Measurements from ENCODE around the gene TMEM161A. TPM values are rescaled to one million over a fixed set of nuclear protein-coding genes. Genes with fewer than 3 reads are reported as not detected.
A peak's percentile ranks its signal among the peaks of the same experiment; 100 is the strongest.
"Not testable (repeated sequence)": the region's sequence is repeated elsewhere in the genome, so short reads cannot be mapped to it uniquely, and the experiment has no call there.

The TMEM161A gene
- total RNA-seq, 1 donor from 2014 or later = 24.5 TPM

- TF ChIP-seq, protein P1, sequence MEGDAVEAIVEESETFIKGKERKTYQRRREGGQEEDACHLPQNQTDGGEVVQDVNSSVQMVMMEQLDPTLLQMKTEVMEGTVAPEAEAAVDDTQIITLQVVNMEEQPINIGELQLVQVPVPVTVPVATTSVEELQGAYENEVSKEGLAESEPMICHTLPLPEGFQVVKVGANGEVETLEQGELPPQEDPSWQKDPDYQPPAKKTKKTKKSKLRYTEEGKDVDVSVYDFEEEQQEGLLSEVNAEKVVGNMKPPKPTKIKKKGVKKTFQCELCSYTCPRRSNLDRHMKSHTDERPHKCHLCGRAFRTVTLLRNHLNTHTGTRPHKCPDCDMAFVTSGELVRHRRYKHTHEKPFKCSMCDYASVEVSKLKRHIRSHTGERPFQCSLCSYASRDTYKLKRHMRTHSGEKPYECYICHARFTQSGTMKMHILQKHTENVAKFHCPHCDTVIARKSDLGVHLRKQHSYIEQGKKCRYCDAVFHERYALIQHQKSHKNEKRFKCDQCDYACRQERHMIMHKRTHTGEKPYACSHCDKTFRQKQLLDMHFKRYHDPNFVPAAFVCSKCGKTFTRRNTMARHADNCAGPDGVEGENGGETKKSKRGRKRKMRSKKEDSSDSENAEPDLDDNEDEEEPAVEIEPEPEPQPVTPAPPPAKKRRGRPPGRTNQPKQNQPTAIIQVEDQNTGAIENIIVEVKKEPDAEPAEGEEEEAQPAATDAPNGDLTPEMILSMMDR (IDR thresholded peaks at IDR 0.05; ENCODE audit: insufficient read depth, low read length, poor library complexity, severe bottlenecking) = no peak
- Histone ChIP-seq H3K36me3 (ENCODE audit: control insufficient read depth, insufficient read depth, low read length) (no peaks in the 10 kb centered on the region), H3K27me3 (ENCODE audit: control insufficient read depth, insufficient read depth, low read length) (no peaks in the 10 kb centered on the region), H3K4me3 (ENCODE audit: low read depth, low read length) (no peak overlapping the region)
- no peak for DNase-seq (ENCODE audit: low read depth)
These were observed 13.1 kb upstream of the TMEM161A start for GRCh38 chr19:19151418-19151817.

GRCh38 chr19:19149435-19149834 lies 11.2 kb upstream of the TMEM161A start:
- no peak for DNase-seq (ENCODE audit: low read depth)
- H3K27me3 ChIP-seq (ENCODE audit: control insufficient read depth, insufficient read depth, low read length) = no peaks in the 10 kb centered on the region

DNA sequence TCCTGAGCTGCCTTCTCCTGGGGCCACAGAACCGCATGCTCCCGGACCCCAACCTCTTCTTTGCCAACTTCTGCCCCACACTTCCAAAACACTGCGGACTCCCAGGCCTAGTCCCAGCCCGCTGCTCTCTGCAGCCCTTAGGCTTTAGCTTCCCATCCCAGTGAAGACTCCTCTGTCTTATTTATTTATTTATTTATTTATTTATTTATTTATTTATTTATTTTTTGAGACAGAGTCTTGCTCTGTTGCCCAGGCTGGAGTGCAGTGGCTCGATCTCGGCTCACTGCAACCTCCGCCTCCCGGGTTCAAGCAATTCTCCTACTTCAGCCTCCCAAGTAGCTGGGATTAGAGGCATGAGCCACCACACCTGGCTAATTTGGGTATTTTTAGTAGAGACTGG lies 10.2 kb upstream of the TMEM161A start:
- H3K36me3 ChIP-seq (ENCODE audit: control insufficient read depth, insufficient read depth, low read length); DNase-seq (ENCODE audit: low read depth); H3K27me3 ChIP-seq (ENCODE audit: control insufficient read depth, insufficient read depth, low read length): not testable (repeated sequence)

More at GRCh38 chr19:19149435-19149834, 11.2 kb upstream of the TMEM161A start:
- H3K36me3 ChIP-seq (ENCODE audit: control insufficient read depth, insufficient read depth, low read length) = no peaks in the 10 kb centered on the region
- TF ChIP-seq, protein P1 (IDR thresholded peaks at IDR 0.05; ENCODE audit: insufficient read depth, low read length, poor library complexity, severe bottlenecking) = no peak
- no peak overlapping the region for H3K4me3 ChIP-seq (ENCODE audit: low read depth, low read length)

GRCh38 chr19:19147344-19147743 lies 9.1 kb upstream of the TMEM161A start:
- Histone ChIP-seq H3K4me3 (ENCODE audit: low read depth, low read length) (no peak overlapping the region), H3K36me3 (ENCODE audit: control insufficient read depth, insufficient read depth, low read length) (no peaks in the 10 kb centered on the region), H3K27me3 (ENCODE audit: control insufficient read depth, insufficient read depth, low read length) (no peaks in the 10 kb centered on the region)
- TF ChIP-seq, protein P1 (IDR thresholded peaks at IDR 0.05; ENCODE audit: insufficient read depth, low read length, poor library complexity, severe bottlenecking) = no peak
- DNase-seq (ENCODE audit: low read depth) = no peak

More for the DNA sequence above, 10.2 kb upstream of the TMEM161A start:
- H3K4me3 ChIP-seq (ENCODE audit: low read depth, low read length) = not testable (repeated sequence)

DNA sequence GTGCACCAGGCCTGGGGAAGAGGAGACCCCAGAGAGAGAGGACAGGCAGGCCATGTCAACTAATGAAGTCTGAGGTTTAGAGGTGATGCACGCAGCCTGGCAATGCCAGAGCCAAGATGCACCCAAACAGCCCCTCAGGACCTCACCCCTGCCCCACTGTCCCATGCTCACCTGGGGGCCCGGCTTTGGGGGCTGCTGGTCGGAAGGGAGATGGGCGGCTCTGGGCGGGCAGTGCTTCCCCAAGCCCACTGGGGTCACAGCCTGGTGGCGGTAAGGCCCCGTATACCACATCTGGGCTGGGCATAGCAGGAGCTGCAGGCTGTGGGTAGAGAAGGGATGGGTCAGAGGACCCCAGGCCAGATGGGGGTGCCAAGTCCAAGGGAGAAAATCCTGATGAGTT lies 8.6 kb upstream of the TMEM161A start:
- DNase-seq (ENCODE audit: low read depth) = no peak

GRCh38 chr19:19145684-19146608 lies 7.7 kb upstream of the TMEM161A start:
- Histone ChIP-seq H3K27me3 (ENCODE audit: control insufficient read depth, insufficient read depth, low read length) (peaks cover 4% of the 10 kb centered on the region), H3K4me3 (ENCODE audit: low read depth, low read length) (no peak overlapping the region), H3K36me3 (ENCODE audit: control insufficient read depth, insufficient read depth, low read length) (no peaks in the 10 kb centered on the region)
- DNase-seq (ENCODE audit: low read depth) = no peak
- TF ChIP-seq, protein P1 (IDR thresholded peaks at IDR 0.05; ENCODE audit: insufficient read depth, low read length, poor library complexity, severe bottlenecking) = peak; percentile 99

More for the DNA sequence above, 8.6 kb upstream of the TMEM161A start:
- peaks cover 3% of the 10 kb centered on the region for H3K27me3 ChIP-seq (ENCODE audit: control insufficient read depth, insufficient read depth, low read length)
- TF ChIP-seq, protein P1 (IDR thresholded peaks at IDR 0.05; ENCODE audit: insufficient read depth, low read length, poor library complexity, severe bottlenecking) = no peak
- H3K4me3 ChIP-seq (ENCODE audit: low read depth, low read length) = no peak overlapping the region
- H3K36me3 ChIP-seq (ENCODE audit: control insufficient read depth, insufficient read depth, low read length) = no peaks in the 10 kb centered on the region
